HG03571 (cell line): Measurements from ENCODE around the gene HIPK2.

Experiments used
- ATAC-seq: cut with Tn5 transposase; IDR thresholded peaks from one replicate; pipeline ENCODE4 v1.9.1; 2021; ENCODE audit not compliant: unreplicated experiment

Gene HIPK2

DNA sequence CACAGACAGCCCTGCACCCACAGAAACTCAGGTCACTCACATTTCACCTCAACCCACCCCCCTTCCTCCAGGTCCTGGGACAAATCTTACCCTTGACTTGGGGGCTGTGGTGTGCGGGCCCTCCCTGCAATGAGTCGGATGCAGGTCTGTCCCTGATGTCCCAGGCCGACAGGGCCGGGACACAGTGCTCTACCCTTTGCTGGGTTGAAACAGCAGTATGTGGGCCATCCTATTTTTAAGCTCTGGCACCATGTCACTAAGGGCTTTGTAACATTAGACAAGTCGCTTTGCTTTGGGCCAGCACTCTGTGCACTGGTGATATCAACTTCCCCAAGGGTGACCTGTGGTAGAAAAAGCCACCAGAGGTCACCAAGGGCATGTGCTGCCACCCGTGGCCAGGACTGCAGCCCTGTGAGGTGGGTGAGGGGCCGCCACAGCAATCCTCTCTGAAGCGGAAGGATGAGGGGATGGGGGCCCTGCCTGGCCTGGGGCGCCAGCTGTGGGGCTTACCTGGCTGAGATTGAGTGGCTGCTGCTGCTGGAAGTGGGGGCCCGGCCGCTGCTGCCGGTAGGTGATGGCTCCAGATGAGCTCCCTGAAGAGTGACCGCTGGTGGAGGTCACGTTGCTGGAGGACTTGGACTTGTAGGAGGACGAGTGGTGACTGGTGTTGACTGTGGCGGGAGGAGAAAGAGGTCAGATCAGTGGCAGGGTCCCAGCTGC is 203.0 kb downstream of the HIPK2 start:
- ATAC-seq: no peak

DNA sequence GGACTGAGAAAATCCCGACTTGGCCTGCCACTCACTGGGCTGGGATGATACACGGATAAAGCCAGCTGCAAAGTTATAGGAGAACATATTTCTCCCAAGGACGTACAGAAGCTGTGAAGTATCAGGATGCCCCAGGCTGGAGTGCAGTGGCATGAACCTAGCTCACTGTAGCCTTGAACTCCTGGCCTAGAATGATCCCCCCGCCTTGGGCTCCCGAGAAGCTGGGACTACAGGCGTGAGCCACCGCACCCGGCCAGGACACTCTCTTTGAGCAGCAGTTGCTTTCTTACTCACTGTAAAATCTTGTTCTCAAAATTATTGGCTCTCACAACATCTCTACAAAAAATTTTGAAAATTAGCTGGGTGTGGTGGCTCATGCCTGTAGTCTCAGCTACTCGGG is 203.9 kb downstream of the HIPK2 start:
- ATAC-seq: no peak

DNA sequence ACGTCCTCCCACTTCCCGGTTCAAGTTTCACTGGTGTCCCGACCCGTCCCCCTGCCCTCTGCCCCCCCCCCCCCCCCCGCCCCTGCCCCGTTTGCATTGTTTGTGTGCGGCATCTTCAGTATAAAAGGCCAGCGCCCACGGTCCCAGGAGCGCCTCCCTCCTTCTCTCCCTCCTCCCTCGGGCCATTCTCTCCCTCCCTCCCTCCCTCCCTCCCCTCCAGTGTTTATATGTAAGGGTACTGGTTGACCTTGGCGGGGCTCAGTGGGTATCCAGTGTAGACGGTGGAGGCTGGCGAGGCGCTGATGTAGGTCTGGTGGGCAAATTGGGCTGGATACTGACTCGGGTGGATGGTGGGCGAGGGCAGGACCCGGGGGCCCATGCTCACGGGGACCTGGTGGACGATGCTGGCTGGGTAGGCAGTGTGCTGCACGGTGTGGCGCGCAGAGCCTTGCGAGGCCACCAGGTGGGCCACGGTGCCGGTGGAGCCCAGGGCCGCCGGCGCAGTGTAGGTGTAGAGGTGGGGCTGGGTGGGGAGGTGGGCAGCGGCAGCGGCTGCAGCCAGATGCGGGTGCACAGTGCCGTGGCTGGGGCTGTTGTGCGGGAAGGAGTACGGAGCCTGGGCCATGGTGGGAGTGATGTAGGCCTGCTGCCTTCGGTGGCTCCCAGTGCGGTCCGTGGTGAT is 205.0 kb downstream of the HIPK2 start:
- ATAC-seq: no peak

DNA sequence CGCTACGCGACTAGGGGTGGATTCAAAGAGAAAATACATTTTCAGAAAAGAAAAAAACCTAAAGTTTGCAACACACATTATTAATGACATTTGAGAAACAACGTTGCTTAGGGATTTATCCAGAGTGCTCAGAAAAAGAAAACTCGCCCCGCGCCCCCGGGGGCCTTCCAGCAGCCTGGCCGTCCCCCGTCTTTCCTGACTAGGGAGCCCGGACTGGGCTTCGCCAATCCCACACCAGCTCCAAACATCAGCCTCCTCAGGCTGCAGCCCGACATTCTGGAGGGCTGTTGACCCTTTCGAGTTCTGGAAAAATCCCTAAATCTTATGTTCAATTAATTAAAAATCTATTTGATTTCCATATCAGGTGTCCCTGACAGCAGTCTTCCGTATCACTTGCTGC is 205.7 kb downstream of the HIPK2 start:
- ATAC-seq: no peak

DNA sequence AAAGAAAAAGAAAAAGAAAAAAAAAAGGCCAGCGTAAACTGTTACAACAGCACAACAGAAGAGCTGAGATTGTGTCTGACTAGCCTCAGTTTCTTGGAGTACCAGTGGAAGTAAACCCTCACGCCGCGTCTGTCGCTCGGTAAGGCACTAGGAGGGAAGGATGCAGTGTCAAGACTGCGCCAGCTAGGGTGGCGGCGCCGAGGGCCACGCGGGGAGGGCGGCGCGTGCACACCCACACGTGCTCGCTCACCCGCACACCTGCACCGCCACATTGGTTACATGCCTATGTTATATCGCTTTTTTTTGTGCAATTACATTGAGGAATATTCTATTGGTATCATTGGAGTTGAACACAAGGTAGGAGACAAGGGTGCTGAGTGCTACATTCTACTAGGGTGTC is 206.1 kb downstream of the HIPK2 start:
- no peak for ATAC-seq

DNA sequence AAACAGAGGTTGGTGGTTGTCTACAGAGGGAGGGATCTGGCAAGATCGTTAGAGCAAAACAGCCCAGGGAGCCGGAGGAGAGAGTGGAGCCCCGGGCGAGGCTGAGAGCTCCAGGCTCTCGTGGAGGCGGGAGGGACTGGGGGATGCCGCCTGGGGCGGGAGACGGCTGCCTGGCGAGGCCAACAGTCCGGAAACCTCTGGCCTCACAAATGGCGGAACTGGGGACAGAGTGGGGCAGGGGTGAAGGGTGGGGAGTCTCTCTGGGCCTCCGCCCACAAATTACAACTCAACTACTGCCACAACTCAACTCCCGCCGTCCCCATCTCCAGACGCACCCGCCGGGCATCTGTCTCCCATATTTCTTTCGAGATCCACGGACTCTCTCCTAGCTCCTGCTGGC is 206.6 kb downstream of the HIPK2 start:
- no peak for ATAC-seq

DNA sequence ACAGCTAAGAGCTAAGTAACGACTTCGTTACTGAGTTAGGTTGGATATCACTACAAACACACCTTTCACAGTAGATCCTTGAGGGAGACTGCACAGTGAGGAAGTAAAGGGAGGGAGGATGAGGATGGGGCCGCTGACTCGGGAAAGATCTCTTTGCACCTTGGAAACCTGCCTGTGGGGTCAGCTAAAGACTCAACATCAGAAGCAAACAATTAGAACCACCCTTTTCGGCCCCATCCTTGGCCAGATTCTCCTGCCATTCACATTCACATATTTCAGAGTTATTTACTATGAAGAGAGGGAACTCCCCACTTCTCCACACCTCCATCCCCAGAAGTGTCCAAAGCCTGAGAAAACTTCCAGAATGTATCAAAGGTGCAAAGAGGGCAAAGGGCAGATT is 207.2 kb downstream of the HIPK2 start:
- ATAC-seq: no peak

DNA sequence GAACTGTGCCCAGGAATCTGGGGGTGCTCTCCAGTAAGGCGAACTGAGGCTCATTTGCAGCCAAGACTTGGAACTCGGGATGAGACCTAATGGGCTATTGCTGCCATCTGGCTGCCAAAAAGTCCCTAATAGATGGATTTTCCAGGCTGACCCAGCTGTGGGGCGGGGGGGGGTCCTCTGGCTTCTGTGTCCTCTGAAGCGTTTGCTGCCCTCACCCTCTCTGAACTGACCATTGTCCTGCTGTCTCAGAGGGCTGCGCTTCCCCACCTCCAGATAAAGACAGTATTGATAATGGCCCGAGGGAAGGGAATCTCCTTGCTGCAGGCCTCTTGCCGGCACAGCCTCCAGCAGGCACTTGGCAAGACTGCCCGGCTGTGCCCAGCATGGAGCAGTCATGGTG is 207.7 kb downstream of the HIPK2 start:
- no peak for ATAC-seq

DNA sequence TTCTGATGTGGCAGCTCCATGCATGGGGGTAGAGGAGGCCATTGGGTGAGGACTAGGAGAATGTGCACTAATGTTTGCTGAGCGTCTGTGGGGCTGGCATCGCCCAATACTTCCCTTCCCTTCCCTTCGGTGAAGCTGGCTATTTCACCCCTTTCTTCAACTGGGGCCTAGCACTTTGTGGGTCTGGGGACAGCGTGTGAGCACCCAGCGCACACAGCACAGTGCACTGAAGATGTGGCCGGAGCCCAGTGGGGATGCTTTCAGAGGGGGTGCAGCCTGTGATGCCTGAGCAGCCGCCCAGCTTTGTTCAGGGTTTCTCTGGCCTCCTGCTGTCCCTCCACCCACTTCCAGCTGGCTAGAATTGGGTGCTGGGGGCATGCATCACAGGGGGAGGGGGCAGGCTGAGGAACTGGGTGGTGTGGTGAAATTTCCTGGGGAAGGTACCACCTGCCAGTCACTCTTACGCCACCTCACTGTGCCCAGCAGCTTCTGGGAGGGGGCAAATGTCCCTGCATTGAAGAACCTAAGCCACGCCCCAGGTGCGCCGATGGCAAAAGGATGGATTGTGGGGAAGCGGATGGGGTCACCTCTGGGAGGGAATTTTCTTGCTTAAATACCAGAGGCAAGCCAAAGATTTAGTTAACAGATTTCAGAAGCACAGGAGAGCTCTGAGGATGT is 208.8 kb downstream of the HIPK2 start:
- no peak for ATAC-seq

DNA sequence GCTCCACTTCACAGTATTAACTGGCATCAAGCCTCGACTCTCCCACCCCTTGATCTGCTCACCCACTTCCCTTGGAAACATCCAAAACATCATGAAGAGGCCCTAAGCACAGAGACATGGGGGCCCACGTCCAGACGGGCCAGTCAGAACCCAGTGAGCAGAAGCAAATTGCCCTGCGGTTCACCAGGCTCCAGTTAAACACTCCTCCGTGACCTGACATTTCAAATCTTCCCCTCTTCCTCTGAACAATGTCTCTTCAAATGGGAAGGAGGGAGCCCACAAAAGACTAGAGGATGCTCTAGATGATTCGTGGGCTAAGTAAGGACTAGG is 209.5 kb downstream of the HIPK2 start:
- ATAC-seq: no peak

DNA sequence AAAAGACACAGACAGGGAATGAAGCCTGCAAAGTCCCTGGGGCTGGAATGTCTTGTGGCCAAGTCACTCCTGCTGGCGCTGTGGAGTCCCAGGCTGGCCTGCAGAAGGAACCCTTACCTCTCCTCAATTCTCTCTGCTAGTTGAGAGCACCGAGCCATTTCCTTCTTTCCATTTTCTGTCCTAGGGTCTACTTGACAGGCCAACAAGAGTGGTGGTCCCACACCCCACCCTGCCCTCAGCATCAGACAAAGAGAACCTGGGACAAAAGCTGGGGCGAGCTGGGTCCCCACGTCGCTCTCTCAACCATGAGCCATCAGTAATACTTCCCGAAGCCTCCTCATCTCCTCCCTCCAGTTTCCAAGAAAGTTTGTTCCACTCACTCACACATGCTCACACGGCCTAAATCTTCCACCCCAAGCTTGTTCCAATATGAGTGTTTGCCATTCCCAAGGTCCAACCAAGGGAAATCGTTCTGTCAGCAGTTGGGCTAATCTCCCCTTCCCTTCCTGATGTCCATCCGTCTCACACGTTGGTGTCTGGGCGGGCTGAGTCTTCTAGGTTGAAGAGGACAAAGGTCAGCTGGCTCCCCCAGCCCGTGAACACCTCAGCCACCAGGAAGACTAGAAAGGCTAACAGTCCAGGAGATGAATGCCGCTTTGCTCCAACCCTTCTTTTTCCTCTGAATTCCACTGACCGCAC is 210.0 kb downstream of the HIPK2 start:
- no peak for ATAC-seq

DNA sequence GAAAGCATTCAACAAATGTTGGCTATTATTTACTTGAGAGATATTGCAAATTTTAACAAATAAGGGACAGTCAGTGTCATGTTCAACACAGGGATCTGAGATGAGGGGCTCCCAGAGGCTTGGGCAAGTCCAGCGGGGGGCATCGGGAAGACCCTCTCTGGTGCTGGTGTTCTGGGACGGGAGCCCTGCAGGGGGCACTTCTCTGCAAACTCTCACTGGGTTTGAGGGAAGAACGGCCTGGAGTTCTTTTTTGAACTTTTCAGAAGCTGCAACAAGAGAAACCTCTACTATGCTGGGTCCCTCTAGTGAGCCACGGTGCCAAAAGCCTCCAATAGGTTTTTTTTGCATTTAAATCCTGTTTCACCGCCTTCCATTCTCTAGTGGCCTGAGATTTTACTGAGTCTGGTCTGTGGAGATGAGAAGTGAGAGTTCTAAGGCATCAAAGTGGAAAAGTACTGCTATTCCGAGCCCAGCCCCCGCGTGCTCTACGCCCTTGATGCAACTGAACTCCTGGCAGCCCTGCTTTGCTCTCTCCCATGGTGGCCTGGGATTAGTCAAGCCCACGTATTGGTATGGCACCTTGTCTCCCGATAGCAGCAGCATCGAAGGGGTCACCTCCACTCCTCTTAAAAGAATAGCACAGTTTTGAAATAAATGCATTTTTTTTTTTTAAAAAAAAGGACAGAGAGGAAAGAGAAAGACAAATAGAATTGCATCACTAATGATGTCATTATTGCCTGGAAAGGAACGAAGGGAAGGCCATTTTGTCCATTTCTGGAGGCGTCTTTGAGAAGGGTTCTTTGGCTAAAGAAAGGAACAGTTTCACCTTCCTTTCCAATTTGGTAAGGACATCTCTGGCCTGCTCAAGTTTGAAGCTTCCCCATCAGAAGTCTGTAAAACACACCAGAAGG is 210.8 kb downstream of the HIPK2 start:
- no peak for ATAC-seq

DNA sequence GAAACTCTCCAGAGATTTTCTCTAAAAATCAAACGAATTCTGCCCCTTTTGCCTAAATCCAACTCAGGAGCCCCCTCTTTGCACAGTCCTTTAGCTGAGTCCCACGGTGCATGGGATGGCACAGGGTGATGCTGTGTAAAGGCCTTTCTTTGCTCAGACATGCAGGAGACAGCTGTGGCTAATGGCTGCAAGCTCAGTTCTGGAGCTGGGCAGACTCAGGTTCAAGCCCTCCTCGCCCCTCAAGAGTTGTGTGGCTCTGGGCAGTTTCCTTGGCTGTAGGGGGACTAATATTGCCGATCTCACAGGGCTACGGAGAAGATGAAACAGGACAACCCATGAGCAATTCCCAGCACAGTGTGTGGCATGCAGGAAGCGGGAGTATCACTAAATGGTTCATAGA is 211.7 kb downstream of the HIPK2 start:
- ATAC-seq: no peak

DNA sequence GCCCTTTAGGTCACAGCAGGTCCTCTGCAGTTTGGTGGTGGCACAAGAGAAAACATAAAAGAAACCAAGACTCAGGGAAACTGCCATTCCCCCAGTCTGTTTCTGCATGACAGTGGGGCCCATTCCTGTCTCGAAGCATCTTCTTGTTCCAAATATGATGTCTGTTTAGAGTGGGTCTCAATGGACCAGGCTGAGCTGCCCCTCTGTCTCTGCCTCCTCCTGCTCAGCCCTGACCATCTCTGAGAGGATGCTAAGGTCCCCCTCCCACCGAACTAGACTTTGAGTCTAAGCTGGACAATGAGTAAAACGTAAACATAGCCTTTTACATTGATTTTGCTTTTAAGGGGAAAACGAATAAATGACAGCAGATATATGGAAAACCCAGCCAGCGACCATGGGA is 213.9 kb downstream of the HIPK2 start:
- ATAC-seq: no peak

DNA sequence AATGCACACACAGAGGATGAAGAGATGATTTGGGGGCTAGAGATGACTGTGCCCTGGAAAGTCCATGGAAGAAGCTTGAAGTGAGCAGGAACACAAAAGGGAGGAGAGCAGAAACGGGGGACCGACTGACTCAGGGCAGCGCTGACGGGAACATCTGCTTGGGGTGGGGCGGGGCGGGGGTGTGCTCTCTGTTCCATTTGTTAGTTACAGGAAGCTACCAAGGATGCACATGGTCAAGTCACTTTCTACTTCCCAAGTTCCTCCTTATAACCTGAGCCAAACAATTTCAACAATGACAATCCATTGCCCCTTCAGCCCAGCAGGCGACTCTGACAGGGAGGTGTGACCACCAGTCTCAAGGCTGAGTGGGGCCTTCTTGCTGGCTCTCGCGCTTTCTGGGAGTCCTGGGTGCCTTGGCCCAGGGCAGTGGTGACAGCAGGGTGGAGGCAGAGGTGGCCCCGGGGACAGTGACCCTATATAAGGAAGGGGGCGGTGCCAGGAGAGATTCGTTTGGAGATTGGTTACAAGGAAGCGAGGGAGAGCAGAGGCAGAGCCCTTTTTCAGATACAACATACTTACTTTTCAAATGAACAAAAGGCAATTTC is 214.7 kb downstream of the HIPK2 start:
- no peak for ATAC-seq

DNA sequence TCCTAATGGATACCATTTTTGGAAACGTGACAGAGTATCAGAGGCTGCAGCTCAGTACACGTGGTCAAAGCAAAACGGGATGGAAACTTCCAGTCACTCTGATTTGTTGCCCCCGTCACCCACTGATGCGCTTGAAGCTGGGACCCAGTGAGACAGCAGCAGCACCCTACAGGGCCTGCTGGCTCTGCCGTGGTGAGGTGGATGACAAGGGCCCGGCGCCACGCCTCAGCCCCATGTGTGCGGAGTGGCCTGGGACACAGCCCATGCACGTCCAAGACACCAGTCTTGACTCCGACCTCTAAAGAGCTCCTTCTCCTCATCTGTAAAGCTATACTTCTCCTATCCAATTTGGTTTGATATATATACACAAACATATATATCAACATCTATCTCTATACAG is 215.3 kb downstream of the HIPK2 start:
- no peak for ATAC-seq

DNA sequence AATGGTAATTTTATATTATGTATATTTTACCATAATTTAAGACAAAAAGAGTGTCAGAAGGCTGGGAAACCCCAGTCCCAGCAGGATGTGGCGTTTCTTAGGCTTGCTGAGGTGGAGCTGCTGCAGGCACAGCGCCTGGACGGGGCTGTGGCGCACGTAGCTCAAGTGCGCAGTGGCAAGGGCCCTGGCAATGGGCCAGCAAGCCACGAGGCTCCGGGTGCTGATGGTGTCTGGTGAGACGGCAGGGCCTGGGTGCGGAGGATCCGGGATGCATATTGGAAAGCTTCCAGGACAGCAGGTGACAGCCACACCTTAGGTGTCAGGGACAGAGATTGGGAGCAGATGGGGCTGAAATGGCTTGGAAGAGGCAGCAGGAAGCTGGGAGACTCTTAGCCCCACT is 217.1 kb downstream of the HIPK2 start:
- ATAC-seq: no peak

DNA sequence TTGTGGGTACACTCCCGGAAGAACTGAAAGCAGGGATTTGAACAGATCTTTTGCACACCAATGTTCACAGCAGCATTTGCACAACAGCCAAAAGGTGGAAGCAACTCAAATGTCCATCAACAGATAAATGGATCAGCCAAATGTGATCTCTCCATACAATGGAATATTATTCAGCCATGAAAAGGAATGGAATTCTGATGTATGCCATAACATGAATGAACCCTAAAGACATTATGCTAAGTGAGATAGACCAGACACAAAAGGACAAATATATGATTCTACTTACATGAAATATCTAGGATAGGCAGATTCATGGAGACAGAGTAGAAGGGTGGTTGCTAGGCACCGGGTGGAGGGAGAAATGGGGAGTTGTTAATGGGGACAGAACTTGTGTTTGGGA is 217.6 kb downstream of the HIPK2 start:
- ATAC-seq: no peak

DNA sequence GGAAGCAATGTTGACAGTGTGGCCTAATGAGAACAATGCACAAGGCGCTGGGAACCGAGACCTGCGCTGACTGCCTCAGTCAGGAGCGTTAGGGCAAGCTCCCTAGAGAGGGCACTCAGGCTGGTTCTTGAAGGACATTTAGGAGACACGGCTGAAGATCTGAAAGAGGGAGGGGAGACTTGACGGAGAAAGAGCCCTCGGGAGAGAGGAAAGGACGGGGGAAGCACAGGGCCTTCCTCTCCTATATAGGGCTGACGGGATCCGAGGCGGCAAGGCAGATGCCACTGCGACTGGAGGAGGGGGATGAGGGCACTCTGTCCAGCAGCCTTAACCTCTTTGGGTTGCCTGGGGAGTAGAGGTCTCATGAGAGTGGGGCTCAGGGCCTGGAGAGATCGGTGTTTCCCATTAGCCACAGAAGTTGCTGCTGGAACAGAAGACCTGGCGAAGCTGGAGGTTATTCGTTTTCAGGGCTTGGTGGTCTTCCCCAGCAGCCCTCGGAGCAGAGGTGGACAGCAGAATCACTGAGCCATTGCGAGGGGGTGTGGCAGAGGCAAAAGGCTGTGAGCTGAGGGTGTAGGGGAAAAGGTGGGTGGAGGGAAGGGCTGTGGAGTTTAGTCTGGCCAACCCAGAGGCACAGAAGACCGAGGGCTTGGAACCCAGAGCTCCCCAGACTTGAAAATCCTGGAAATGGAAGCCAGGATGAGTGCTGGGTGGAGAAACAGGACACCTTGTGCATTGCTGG is 218.3 kb downstream of the HIPK2 start:
- no peak for ATAC-seq
